HG03064 (cell line): ENCODE measurements around the gene GPR179.

Experiments
- ATAC-seq: cut with Tn5 transposase; IDR thresholded peaks from one replicate; pipeline ENCODE4 v1.9.1; 2021; ENCODE audit warnings: low read depth; ENCODE audit not compliant: unreplicated experiment

GPR179 gene

DNA sequence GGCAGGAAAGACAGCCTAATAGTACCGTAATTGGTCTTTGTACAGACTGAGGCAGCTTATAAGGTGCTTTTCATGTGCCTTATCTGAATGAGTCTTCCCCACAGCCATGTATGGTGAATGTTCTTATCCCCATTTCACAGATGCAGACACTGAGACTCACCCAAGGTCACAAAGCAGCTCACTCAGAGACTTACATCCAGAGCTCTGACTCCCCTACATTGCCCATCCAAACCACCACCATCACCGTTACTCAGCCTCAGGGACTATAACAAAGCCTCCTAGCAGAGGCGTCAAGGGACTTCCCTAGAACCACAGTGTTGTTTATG lies 627 bp upstream of the GPR179 start:
- ATAC-seq: no peak

DNA sequence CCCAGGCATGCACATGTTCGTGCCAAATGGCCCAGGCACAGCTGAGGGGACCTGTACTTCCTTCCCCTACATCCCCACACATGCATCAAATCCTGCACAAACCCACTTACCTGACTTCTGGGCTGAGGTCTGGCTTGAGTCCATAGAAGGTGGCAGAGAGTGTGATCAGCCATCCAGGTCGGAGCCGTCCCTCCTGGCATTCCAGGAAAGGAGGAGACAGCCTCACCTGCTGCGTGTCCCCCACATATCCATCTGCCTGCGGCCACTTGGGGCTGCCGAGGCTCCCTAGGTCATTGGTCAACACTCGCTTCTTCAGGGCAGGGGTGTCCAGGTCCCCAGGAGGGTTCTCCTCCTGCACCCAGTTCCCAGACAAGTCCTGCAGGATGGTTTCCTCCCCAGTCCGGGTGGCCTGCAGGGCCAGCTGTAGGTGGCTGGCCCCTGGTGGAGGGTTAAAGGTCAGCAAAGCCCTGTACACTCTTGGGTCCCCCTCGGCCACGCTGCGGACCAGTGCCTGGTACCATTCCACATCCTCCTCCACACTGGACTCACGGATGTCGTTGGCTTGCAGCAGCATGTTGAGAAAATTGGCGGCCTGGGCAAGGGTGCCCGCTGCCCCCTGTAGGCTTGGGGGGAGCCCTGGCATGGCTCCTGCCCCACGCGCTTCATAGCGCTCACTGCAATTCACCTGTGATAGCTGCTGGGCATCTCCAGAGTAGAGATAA lies 709 bp downstream of the GPR179 start:
- no peak for ATAC-seq

DNA sequence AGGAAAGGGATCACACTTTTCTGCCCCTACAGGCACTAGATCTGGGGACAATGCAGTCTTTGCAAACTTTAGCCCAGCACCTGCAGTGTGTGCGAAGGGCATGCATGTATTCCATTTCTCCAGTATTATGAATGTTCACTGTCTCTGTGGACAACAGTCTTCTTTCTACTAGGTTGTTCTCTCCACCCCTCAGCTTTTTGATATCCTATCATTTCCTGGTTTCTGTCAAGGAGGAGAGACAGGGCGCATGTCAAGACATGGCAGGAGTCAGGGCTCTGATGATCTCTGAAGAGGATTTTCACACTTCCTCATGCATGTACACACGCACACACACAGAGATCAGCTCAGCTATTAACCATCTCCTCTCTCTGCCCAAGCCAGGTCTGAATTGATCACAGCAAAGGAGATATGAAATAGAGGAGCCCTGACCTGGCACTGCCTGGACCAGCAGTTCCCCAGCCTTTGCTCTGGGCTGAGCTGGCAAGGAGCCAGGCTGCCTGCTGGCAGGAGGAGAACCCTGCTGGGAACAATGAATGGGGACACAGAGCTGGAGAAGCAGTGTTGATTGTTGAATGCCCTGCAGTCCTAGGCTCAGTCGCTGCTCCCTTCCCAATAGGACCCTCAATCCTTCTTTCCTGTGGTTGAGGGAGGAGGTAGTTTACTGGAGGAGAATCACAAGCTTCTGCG lies 2.6 kb downstream of the GPR179 start:
- ATAC-seq: no peak

DNA sequence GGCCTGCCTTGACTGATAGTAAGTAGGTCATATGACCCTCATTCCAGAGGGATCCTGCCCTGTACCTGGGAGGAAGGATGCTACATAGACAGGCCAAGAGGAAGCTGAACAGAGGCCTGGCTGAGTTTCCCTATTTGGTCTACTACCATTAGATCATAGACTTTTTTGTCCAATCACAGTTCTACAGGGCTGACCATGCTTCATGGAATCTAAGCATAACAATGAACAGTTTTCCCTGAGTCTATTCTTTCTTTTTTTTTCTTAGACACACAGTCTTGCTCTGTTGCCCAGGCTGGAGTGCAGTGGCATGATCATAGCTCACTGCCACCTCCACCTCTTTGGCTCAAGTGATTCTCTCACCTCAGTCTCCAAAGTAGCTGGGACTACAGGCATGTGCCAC lies 3.9 kb downstream of the GPR179 start:
- no peak for ATAC-seq

DNA sequence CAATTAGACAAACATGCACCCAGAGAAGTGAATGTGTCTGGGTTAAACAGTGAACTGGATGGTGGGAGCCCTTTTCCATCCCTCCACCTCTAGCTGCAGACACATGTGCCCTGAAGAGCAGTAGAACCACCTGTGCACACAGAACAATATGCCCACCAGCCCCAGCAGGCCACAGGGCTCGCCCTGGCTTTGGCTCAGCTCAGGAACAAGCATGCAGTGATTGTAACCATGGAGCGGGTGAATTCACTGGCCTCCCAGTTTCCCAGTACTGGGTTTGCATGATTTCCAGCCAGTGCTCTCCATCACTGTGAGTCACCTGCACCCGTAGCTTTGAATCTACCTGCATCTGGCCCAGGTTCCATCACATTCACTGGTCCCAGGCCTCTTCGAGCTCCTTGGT lies 5.2 kb downstream of the GPR179 start:
- ATAC-seq: no peak

DNA sequence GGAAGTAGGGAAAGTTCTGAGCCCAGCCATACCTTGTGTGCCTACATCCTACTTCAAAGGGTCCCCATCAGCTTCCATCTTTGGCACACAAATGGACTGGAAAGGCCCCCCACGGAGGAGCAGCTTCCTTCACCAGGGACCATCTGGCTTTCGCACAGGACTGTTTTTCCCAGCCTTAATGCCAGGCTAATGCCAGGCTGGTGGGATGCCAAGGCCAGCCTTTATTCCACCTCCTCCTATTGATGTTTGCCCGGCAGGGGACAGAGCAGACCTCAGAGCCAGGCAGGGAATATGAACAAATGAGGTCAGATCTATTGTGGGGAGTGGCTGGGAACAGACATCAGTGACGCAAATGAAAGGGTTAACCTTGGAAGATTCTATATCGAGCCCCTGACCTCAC lies 5.7 kb downstream of the GPR179 start:
- ATAC-seq: no peak

DNA sequence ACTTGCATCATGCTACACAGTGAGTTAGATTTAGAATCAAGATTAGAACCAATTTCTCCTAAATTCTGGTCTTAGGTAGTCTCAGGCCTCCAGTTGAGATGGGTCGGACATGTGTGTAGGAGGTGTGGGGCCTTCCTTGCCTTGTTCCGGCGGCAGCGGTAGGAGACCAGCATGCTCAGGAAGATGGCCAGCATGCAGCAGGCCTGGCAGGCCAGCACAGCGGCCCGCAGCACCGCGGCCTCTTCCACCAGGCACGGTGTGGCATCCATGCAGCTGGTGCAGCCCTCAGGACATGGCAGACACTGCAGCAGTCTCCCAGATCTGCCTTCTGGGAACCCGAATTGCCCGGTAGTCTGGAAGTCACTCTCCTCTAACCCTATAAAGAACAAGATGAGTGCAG lies 6.9 kb downstream of the GPR179 start:
- no peak for ATAC-seq

DNA sequence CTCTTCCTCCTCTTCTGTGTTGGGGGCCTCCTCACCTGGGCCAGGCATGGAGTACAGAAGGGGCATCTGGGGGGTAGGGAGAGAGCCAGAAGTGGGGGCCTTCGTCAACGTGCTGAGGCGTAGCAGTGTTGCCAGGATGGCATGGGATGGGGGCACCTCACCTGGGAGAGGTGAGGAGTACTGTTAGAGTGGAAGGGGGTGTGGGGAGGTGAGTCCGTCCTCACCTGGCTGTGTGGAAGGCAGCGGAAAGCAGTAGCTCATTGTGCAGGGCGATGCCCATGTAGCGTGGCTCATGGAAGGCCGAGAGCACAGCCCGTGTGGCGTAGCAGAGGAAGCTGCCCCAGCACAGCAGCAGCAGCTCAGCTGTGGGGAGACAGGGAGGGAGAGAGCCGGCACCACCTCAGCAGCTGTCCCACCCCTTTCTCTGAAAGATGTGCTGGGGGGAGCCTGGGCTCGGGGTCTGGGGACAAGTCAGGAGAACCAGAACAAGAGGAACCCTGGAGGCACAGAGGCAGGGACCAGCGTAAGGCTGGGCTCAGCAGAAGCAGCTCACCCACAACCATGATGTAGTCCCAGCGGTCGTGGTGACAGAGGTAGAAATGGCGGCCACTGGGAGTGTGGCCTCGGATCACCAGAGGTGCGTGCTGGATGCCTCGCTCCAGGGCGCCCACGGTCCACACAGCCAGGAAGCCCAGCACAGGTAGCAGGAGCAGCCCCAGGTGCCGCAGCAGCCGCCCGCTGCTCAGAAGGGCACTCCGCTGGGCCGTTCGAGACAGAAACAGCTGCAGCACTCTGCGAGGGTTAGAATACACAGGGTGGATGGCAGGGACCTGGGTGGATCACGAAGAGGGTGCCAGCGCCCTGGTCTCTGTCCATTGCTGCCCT lies 9.0 kb downstream of the GPR179 start:
- no peak for ATAC-seq

DNA sequence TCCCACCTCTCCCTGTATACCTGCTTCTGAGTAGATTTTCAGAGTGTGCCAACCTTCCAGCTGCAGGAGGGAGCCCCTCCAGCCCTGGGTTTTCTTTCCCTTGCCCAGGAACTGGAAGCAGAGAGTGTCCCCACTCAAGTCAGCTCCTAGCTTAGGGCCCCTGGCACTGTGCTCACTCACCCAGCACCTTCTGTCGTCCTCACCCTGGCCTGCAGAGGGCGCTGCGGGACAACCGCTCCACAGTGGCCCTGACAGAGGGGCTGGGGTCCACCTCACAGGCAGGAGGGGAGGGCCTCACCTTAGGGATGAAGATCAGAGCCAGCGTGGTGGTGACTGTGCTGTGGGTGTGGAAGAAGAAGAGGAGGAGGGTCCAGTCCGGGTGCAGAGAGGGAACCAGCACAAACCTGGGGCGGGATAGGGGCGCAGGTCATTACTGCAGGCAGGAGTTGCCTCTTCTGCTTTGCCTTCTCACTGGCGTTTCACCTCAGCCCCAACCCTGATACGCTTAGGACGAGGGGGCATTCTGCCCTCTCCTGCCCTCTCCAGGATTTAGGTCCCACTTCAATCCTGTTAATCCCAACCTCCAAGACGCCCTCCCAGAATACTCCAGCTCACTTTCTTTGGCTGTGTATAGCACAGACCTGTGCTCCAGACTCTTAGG lies 10.0 kb downstream of the GPR179 start:
- no peak for ATAC-seq

DNA sequence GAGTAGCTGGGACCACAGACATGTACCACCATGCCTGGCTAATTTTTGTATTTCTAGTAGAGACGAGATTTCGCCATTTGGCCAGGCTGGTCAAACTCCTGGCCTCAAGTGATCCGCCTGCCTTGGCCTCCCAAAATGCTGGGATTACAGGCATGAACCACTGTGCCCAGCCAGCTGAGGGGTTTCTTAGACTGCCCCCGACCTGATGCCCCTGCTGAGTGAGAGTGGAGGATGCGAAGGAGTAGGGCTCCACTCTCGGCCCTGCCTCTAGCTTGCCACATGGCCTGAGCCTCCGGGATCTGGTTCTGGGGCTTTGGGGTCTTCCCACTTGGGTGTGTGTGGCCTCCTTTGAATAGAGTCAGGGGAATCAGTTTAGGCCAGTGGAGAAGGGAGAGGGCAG lies 11.0 kb downstream of the GPR179 start:
- no peak for ATAC-seq

DNA sequence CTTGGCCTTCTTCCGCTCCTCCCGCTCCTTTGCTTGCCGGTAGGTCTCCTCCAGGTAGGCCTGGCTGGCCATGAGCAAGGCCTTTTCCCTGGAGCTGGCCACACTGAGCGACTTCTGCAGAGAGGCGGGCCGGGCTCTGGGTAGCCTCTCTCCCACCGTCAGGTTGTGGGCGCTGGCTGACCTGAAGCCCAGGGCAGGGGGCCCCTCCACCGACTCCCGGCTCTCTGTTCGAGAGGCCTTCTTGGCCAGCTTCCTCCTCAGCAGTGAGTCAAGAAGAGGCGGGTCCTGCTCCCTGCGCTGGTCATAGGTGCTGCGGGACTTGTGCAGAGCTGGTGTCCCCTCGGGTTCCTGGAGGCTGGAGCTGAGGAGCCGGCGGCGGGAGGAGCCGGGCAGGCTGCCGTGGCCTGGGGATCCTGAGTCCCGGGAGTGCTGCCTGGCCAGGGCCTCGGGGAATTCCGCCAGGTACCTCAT lies 12.8 kb downstream of the GPR179 start:
- no peak for ATAC-seq

DNA sequence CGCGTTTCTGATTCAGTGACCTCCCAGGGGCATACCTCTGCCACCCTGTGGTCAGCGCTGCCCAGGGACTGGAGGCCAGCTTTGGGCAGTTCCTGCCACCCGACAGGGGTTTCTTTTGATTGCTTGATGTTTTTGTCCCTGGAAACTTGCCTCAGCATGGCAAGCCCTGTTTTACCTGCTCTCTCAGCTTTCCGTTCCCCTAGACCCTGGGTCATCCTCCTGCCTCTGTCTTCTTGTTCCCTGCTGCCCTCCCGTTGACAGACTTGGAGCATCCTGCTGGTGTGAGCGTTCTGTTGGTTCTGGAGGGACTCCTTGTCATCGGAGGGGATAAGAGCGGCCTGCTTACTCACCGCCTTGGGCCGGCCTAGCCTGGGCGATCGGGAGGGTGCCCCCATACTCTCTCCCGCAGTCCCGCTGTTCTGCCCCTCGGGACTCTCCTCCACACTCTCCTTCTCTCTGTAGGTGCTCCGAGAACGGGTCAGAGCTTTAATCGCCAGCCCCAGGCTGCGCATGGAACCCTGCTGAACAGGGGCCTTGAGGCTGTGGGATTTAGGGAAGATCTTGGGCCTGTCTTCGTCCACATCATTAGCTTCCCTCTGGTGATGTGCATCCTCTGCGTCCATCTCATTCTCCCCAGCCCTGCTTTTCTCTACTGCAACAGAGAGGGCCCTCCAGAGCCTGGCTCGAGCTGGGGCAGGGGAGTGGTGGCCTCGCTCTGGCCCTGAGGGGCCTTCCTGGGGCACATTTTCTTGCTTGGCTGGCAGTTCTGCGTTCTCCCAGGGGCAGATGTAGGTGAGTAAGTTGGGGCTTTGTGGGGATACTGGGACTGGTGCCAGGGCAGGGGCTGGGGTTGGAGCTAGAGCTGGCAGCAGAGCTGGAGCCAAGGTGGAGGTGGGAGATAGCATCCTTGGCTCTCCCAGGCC lies 13.7 kb downstream of the GPR179 start:
- no peak for ATAC-seq

DNA sequence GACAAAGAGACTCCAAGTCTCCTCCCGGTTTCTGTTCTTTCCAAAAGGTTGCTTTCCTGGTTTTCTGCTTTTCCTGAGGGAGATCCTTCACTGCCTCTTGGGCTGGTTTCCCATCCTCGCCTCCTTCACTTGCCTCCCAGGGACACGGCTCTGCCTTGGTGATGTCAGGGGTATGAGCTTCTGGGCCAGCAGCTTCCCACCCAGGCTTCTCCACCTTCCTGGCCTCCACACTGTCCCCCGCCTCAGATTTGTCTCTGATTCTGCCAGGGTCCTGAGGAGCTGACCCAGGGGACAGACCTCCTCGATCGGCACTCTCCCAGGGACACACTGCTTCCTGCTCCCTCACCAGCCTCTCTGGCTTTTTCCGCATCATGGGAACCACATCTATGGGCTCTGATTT lies 14.5 kb downstream of the GPR179 start:
- ATAC-seq: no peak

DNA sequence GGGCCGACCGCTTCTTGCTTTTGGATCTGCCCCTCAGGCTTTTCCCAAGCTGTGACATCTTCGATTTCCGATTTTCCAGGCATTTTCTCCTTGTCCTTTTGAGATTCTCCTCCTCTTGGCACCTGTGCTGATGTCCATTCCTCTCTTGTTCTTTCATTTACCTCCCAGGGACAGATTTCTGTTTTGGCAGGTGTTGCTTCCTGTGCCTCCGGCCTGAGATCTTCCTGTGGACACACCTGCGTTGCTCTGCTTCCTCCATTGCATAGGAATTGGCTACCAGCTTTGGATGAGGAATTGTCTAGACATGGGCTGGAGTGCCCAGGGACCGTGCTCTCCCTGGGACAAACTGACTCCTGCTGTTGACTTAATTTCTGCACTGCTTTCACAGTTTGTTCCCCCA lies 15.1 kb downstream of the GPR179 start:
- ATAC-seq: no peak

DNA sequence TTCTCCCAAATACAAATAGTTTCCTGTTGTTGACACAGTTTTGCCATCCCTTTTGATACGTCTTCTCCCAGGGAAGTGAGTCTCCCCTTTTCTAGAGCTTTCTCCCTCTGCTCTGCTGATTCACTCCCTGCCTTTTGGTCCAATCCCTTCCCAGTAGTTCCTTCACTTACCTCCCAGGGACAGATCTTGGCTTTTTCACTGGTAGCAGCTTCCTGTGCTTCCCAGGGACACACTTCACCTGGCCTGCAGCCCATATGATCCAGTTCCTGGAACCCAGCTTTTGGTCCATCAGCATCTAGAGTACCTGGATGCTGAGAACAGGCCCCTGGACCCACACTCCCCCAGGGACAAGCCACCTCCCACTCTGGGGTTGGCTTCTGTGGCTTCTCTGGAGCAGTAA lies 15.8 kb downstream of the GPR179 start:
- ATAC-seq: no peak

DNA sequence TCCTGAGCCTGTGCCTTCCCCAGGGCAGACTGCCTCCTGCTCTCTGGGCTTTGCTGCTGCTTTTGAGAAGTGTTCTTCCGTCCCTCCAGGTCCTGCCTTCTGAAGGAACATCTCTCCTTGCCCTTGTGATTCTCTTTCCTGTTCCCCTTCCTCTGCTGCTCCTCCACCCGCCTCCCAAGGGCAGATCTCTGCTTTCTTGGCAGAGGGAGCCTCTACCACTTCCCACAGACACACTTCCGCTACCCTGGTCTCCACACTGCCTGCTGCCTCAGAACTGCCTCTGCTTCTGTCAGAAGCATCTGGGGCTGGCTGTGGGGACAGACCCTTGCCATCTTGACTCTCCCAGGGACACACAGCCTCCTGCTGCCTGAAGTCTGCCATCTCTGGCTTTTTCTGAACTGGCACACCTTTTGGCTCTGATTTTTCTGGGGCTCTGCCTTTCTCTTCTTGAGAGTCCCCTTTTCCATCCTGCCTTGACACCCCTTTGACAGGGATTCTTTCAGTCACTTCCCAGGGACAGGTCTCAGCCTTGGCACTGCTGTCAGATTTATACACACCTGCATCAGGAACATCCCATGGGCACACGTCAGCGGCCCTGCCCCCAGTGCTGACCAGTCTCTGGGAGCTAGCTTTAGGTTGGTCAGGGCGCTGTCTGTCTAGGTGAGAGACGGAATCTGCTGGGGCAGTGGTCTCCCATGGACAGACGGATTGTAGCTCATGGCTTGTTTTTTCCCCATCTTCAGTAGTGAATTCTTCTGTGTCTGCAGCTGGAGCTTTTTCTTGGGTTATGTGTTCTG lies 16.6 kb downstream of the GPR179 start:
- no peak for ATAC-seq

DNA sequence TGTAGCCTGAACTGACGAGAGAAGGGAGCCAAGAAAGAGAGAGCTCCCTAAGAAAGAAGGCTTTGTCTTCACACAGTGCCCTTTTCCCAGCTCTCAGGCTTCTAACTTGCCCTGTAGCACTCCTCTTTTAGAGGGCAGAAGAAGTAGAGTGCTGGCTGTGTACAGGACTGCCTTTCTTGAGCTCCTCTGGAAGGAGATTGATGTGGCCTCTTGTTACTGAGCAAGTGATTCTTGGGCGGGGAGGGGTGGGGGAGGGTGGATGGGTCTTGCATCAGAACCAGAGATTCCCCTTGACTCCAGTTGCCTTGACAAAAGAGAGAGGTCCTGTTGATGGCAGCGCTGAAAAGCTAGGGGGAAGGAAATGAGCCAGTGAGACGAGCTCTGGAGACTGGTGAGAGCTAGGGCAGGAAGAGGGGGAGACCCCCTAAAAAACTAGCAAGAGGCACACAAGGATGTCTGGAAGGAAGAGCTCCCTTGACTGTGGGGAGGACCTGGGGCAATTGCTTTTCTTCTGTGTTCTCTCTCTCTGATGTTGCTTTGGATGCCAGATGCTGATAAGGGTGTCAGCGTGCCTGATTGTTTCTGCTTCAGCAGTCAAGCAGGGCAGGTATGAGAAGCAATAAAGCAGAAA lies 18.4 kb downstream of the GPR179 start:
- ATAC-seq: no peak

DNA sequence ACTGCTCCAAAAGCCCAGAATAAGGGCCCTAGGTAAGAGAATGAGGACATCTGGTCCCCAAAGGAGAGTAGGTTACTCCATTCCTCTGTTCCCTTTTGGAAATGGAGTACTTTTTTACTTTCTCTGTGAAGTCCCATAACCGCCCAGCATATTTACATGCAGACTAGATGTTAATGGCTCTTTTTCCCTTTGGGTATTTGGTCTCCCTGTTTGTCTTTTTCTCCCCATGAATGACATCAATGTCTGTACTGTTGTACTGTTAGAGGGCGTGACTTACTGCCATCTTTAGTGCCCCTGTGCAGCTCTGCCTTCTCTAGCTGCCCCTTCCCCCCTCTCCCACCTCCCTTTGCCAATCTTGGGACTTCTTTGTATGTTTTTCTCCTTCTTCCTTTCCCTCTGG lies 19.0 kb downstream of the GPR179 start:
- no peak for ATAC-seq
